Spleen (tissue), 11 donors: ENCODE results near the gene KIAA2012. TPM values are rescaled to one million over a fixed set of nuclear protein-coding genes. Genes with fewer than 3 reads are reported as not detected.
"Not testable (repeated sequence)": the region's sequence is repeated elsewhere in the genome, so short reads cannot be mapped to it uniquely, and the experiment has no call there.

Source experiments
- DNase-seq: peaks from one replicate; pipeline ENCODE4 v3.0.0-alpha.2; 2020
- H3K27ac ChIP-seq, 8 donors: fragments of 200-600 bp; sonication (generic) in 7 of 8; 1 replicate in 4 of 8; 2 replicates in 4 of 8; pipeline versions ENCODE4 v1.5.0 to v1.8.0; 2016 to 2021; ENCODE audit warnings: inconsistent platforms in 4 of 8, mild to moderate bottlenecking in 4 of 8, moderate library complexity in 1 of 8
- H3K27me3 ChIP-seq, 7 donors: fragments of 200-600 bp; sonication (generic) in 6 of 7; replicated peaks in 1 of 7; 1 replicate in 4 of 7; 2 replicates in 3 of 7; pipeline versions ENCODE4 v1.5.0 to v1.8.0; 2016 to 2021; ENCODE audit warnings: inconsistent platforms in 3 of 7, mild to moderate bottlenecking in 1 of 7
- H3K36me3 ChIP-seq, 6 donors: fragments of 200-600 bp; sonication (generic) in 5 of 6; 1 replicate in 4 of 6; 2 replicates in 2 of 6; pipeline versions ENCODE4 v1.5.0 to v1.8.0; 2016 to 2021; ENCODE audit warnings: inconsistent platforms in 2 of 6
- H3K4me1 ChIP-seq, 6 donors: fragments of 200-600 bp; sonication (generic) in 5 of 6; 1 replicate in 3 of 6; 2 replicates in 3 of 6; pipeline versions ENCODE4 v1.5.0 to v1.8.0; 2016 to 2021; ENCODE audit warnings: inconsistent platforms in 3 of 6
- H3K4me3 ChIP-seq, 8 donors: fragments of 200-600 bp; sonication (generic) in 7 of 8; 1 replicate in 4 of 8; 2 replicates in 4 of 8; pipeline versions ENCODE4 v1.5.0 to v1.8.0; 2016 to 2021; ENCODE audit warnings: inconsistent platforms in 4 of 8, mild to moderate bottlenecking in 4 of 8, moderate library complexity in 2 of 8
- H3K9me3 ChIP-seq, 8 donors: fragments of 200-600 bp; sonication (generic) in 7 of 8; 1 replicate in 4 of 8; 2 replicates in 4 of 8; pipeline versions ENCODE4 v1.5.0 to v1.8.0; 2016 to 2021; ENCODE audit warnings: inconsistent platforms in 4 of 8
- POLR2A ChIP-seq, 3 donors: fragments of 450-650 bp; IDR thresholded peaks; one replicate each; pipeline ENCODE4 v1.5.1; 2017; ENCODE audit warnings: antibody characterized with exemption in 3 of 3, mild to moderate bottlenecking in 1 of 3
- POLR2AphosphoS5 ChIP-seq, 3 donors: sonication (generic); formaldehyde crosslinking; IDR thresholded peaks; one replicate each; pipeline ENCODE4 v1.5.1; 2017; ENCODE audit warnings: antibody characterized with exemption in 3 of 3
- WGBS, 5 donors: extraction: QIAGEN DNeasy Blood & Tissue Kit in 3 of 5; methylation state at CpG; one replicate each; pipeline versions ENCODE4 v1.1.5 to v1.1.7; 2013 to 2018; 5-methylcytosine and 5-hydroxymethylcytosine counted together
- intact Hi-C: fragments of 100-400 bp; cut with DNase I; formaldehyde crosslinking; loops from one replicate; pipeline ENCODE4 v1.15.0; 2023; ENCODE audit warnings: low total_unique reads
- polyA plus RNA-seq, 3 donors: library from polyadenylated mRNA; stranded (reverse); fragments of 200-250 nt; gene quantifications; one replicate each; pipeline ENCODE4 v1.2.1, GENCODE V29; 2013
- total RNA-seq, 7 donors: library from RNA; depleted of rRNA in 3 of 7; stranded (reverse); fragments of >200 nt in 3 of 7; fragmentation: NEBNext Ultra II Directional in 4 of 7; extraction: Animal tissue kit (Norgen Biotek cat#: 25700) in 4 of 7; gene quantifications; one replicate each; pipeline versions ENCODE4 v1.1.0 to v1.2.1, GENCODE V29; 2016 to 2021
- TF ChIP-seq, protein P1 (sequence below), 11 experiments: fragments of 200-600 bp in 7 of 11; fragments of 450-650 bp in 4 of 11; sonication (generic) in 4 of 11; IDR thresholded peaks in 8 of 11; conservative IDR thresholded peaks in 3 of 11; 1 replicate in 7 of 11; 2 replicates in 4 of 11; pipeline versions ENCODE4 v1.4.0 to v1.8.0; 2016 to 2021; ENCODE audit warnings: antibody characterized with exemption in 11 of 11, inconsistent platforms in 4 of 11, mild to moderate bottlenecking in 1 of 11
- donor health status: healthy with polysubstance abuse.
- donor health status: DM: no; HTN: no; CAD: no; lungs with moderate emphysema.
- donor health status: DM: no; HTN: no; CAD: no.
- donor health status: Bipolar disorder and iron deficiency.
- donor health status: healthy.
- donor health status: DM: no; HTN: no; CAD: no.
- donor health status: DM: yes; HTN: yes; CAD: no.

KIAA2012 gene
- total and polyA plus RNA-seq, 10 donors = not detected

DNA sequence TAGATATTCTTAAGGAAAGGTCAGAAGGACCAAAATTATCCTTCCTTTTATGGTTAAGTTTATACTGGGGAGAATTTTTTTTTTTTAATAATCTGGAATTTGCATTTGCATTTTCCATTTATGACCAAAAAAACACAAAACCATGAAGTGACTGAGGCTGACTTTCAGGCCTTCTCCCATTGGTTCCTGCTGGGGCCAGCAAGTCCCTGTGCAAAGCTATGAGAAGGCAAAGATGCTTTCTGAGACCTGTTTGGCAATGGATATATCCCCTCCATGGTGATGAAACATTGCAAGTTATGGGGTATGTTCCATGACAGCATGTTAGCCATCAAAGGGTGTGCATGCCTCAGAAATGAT is 60.8 kb downstream of the KIAA2012 start:
- TF ChIP-seq POLR2AphosphoS5 (IDR thresholded peaks at IDR 0.05) (no peak), POLR2A (IDR thresholded peaks at IDR 0.05) (no peak)
- TF ChIP-seq, protein P1, sequence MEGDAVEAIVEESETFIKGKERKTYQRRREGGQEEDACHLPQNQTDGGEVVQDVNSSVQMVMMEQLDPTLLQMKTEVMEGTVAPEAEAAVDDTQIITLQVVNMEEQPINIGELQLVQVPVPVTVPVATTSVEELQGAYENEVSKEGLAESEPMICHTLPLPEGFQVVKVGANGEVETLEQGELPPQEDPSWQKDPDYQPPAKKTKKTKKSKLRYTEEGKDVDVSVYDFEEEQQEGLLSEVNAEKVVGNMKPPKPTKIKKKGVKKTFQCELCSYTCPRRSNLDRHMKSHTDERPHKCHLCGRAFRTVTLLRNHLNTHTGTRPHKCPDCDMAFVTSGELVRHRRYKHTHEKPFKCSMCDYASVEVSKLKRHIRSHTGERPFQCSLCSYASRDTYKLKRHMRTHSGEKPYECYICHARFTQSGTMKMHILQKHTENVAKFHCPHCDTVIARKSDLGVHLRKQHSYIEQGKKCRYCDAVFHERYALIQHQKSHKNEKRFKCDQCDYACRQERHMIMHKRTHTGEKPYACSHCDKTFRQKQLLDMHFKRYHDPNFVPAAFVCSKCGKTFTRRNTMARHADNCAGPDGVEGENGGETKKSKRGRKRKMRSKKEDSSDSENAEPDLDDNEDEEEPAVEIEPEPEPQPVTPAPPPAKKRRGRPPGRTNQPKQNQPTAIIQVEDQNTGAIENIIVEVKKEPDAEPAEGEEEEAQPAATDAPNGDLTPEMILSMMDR (IDR thresholded peaks at IDR 0.05 in 8 of 11, conservative IDR thresholded peaks at IDR 0.05 in 3 of 11) = no peak
- no peaks in the 10 kb centered on the region for H3K27me3 ChIP-seq
- H3K9me3 ChIP-seq = no peaks in the 10 kb centered on the region
- H3K36me3 ChIP-seq = no peaks in the 10 kb centered on the region
- intact Hi-C loops = no loop called here
- H3K27ac ChIP-seq = no peak overlapping the region
- H3K4me1 ChIP-seq = no peaks in the 10 kb centered on the region
- H3K4me3 ChIP-seq = no peak overlapping the region
- DNase-seq = no peak

DNA sequence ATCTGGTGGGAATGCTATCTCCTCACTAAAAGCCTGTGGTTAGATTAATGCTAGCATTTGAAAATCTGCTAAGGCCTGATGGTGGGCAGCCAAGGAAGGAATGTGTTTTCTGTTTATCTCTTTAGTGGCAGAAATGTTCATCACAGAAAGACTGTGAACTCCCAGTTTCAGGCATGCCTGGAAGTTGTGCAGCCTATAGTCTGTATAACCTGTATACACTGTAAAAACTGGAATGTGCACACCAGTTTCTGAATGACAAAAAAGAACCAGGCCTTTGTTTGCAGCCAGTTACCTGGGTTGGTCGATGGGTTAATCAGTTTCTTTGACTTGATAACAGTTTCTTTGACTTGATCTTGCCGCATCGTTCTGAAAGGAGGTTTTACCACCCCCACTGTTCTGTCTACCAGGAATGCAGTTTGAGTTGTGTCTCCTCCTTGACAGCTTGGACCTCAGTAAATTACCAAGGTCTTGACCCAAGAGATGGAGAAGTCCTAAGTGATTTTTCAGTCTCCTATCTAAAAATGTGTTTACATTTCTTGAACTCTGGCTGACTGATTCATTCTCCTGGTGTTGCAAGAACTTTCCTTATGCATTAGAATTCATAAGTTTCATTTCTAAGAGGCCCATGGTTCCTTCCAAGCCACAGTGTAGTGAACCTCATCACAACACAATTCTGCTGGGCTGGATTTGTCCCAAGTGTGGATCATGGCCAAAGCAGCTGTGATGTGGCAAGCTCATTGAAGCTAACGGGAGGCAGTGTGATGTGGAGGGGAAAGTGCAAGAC is 62.2 kb downstream of the KIAA2012 start:
- no peak overlapping the region for H3K4me3 ChIP-seq
- peak overlapping the region in 1 of 8 donors; percentile 12 for H3K27ac ChIP-seq
- intact Hi-C loops = no loop called here
- no peak for TF ChIP-seq POLR2A (IDR thresholded peaks at IDR 0.05)
- peak in 1 of 3 donors; percentile 39 for TF ChIP-seq POLR2AphosphoS5 (IDR thresholded peaks at IDR 0.05)
- no peak for DNase-seq
- H3K4me1 ChIP-seq = no peaks in the 10 kb centered on the region
- WGBS, 5 donors = 56 to 78% (median 69%) methylated on average over 4 of the region's 4 CpGs
- no peaks in the 10 kb centered on the region for H3K36me3 ChIP-seq
- H3K27me3 ChIP-seq = no peaks in the 10 kb centered on the region
- no peaks in the 10 kb centered on the region for H3K9me3 ChIP-seq

DNA sequence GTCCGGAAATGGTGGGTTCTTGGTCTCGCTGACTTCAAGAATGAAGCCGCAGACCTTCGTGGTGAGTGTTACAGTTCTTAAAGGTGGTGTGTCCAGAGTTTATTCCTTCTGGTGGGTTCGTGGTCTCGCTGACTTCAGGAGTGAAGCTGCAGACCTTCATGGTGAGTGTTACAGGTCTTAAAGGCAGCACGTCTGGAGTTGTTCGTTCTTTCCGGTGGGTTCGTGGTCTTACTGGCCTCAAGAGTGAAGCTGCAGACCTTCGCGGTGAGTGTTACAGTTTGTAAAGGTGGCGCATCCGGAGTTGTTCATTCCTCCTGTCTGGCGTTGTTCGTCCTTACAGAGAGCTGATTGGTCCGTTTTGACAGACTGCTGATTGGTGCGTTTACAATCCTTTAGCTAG is 63.0 kb downstream of the KIAA2012 start:
- intact Hi-C loops, DNase-seq, H3K4me1 ChIP-seq, H3K27me3 ChIP-seq, H3K9me3 ChIP-seq, H3K4me3 ChIP-seq, H3K36me3 ChIP-seq: not testable (repeated sequence)
- 83 to 91% (median 89%) methylated on average over 18 of the region's 18 CpGs for WGBS, 5 donors
- peak overlapping the region in 1 of 8 donors; percentile 12 for H3K27ac ChIP-seq

DNA sequence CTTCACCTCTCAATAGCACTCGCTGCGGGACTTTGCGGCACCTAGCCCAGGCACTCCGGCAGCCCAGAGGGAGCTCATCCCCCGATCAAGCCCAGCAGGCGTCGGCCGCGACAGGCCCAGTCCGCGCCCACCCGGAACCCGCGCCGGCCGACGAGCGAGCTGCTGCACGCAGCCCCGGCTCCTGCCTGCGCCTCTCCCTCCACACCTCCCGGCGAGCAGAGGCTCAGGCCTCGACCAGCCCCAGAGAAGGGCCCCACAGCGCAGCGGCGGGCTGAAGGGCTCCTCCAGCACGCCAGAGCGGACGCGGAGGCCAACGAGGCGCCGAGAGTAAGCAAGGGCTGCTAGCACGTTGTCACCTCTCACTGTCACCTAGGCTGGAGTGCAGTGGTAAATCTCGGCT is 63.5 kb downstream of the KIAA2012 start:
- no peak for DNase-seq
- H3K4me3 ChIP-seq = no peak overlapping the region
- peaks cover 0 to 3% (median 0%) of the 10 kb centered on the region in 6 donors for H3K4me1 ChIP-seq
- H3K36me3 ChIP-seq = no peaks in the 10 kb centered on the region
- TF ChIP-seq, protein P1 (IDR thresholded peaks at IDR 0.05 in 8 of 11, conservative IDR thresholded peaks at IDR 0.05 in 3 of 11) = no peak
- TF ChIP-seq POLR2A (IDR thresholded peaks at IDR 0.05) = no peak
- no peak for TF ChIP-seq POLR2AphosphoS5 (IDR thresholded peaks at IDR 0.05)
- no peaks in the 10 kb centered on the region for H3K9me3 ChIP-seq
- intact Hi-C loops = no loop called here
- 88 to 96% (median 95%) methylated on average over 22 to 36 of the region's 36 CpGs for WGBS, 5 donors
- no peaks in the 10 kb centered on the region for H3K27me3 ChIP-seq
- H3K27ac ChIP-seq = no peak overlapping the region

DNA sequence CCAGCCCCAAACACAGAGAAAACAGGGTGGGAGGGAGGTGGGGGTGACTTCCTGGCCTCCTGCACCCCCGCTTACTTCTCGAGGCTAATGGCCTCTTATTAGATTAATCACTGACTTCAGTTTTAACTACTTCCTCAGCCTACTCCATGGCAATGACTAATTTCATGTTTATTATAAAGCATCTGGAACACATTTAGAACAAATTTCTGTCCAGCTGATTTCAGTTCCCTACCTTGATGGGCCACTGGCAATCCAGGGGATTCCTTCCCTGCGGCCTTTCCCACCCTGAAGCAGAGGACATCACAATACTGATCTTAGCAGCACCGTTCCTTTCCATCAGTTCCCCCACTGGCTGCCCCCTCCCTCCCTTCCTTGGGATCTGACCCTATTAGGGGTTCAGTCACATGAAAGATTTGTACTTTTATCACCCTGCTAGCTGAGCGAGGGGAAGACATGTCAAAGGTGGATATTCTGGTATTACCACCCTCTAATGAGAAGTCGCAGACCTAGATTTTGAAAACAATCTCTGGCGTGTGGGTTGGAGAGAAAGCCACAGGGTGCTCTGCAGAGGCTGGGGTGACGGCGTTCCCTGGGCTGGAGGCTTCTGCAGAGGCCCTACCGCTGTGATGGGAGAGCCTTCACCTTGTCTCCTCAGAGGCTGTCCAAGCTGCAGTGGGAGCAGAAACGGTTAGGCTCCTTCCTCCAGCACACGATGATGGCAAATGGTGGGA is 67.6 kb downstream of the KIAA2012 start:
- H3K4me1 ChIP-seq = peaks cover 0 to 6% (median 0%) of the 10 kb centered on the region in 6 donors
- TF ChIP-seq POLR2A (IDR thresholded peaks at IDR 0.05) = no peak
- TF ChIP-seq POLR2AphosphoS5 (IDR thresholded peaks at IDR 0.05) = no peak
- TF ChIP-seq, protein P1 (IDR thresholded peaks at IDR 0.05 in 8 of 11, conservative IDR thresholded peaks at IDR 0.05 in 3 of 11) = no peak
- WGBS, 5 donors = 64 to 71% (median 66%) methylated on average over 11 to 12 of the region's 12 CpGs
- intact Hi-C loops = no loop called here
- H3K4me3 ChIP-seq = no peak overlapping the region
- no peaks in the 10 kb centered on the region for H3K27me3 ChIP-seq
- DNase-seq = no peak
- no peak overlapping the region for H3K27ac ChIP-seq
- no peaks in the 10 kb centered on the region for H3K9me3 ChIP-seq
- no peaks in the 10 kb centered on the region for H3K36me3 ChIP-seq
